Measurements from ENCODE around the gene EBF3. TPM values are rescaled to one million over a fixed set of nuclear protein-coding genes. Genes with fewer than 3 reads are reported as not detected.

The EBF3 gene
- total RNA-seq, 4 donors from 2014 or later, result 1.5 to 4.1 (median 1.9) TPM; not detected in 1

DNA sequence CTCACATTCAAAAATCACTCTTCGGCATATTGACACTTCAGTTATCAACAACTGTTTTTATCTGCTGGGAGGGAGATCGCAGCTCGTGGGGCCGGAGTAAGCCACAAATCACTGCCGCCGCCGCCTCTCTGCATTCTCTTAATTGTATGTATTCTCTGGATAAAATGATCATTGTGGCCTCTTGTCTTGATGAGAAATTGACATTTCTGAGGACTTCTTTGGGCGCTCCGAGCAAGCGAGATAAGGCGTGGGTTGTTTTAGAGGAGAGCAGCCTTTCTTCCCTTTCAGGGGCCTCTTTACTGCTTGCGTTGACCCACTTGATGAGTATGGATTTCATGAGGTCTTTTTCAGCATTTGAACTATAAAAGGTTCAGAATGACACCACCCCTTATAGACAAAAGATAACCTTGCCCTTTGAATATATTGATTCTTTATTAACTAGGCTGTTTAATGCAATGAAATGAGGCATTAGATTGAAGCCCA lies 130.6 kb downstream of the EBF3 start:
- H3K27me3 ChIP-seq, result no peaks in the 10 kb centered on the region
- TF ChIP-seq, protein P1, sequence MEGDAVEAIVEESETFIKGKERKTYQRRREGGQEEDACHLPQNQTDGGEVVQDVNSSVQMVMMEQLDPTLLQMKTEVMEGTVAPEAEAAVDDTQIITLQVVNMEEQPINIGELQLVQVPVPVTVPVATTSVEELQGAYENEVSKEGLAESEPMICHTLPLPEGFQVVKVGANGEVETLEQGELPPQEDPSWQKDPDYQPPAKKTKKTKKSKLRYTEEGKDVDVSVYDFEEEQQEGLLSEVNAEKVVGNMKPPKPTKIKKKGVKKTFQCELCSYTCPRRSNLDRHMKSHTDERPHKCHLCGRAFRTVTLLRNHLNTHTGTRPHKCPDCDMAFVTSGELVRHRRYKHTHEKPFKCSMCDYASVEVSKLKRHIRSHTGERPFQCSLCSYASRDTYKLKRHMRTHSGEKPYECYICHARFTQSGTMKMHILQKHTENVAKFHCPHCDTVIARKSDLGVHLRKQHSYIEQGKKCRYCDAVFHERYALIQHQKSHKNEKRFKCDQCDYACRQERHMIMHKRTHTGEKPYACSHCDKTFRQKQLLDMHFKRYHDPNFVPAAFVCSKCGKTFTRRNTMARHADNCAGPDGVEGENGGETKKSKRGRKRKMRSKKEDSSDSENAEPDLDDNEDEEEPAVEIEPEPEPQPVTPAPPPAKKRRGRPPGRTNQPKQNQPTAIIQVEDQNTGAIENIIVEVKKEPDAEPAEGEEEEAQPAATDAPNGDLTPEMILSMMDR (IDR thresholded peaks at IDR 0.05), result no peak
- no peak for TF ChIP-seq POLR2A (IDR thresholded peaks at IDR 0.05)
- no peak overlapping the region for H3K4me3 ChIP-seq
- H3K9me3 ChIP-seq, result no peaks in the 10 kb centered on the region
- H3K4me1 ChIP-seq, result no peaks in the 10 kb centered on the region
- no peak overlapping the region for H3K27ac ChIP-seq
- DNase-seq, result no peak
- H3K36me3 ChIP-seq, result no peaks in the 10 kb centered on the region

DNA sequence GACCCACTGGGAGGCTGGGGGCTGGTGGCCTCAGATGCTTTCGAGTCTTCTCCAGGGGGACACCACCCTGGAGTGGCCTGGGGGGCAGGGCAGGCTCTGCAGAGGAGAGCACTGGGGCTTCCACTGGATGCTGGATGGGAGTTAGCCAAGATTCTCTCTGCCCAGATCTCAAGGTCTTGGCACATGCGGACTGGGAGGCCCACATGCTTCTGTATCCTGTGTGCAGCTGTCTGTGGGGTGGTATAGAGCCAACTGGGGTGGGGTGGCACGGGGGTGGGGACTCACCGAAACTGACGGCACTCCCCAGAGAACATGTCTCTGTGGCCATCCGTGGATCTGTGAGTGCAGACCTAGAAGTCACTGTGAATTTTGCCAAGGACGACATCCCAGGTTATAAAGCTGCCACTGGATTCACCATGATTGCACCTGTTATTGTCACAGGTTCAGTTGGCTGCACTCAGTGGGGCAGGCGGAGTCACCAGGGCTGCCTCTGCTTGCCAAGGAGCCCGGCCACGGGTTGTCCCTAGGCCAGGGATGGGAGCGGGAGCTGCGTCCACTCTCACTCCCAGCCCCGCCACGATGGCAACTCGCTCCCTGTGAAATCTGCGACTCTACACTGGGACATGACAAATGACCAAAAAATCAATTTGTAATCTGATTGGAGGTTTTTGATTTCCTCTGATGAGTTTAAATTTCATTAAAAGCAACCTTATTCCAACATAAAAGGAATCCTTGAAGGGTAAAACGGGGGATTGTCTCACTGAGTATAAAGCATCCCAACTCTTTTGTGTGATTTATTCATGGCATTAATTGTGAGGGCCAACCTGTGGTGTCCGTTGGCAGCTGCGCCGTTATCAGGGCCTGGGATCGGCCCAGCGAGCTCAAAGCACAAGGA lies 131.3 kb downstream of the EBF3 start:
- H3K27me3 ChIP-seq, result no peaks in the 10 kb centered on the region
- no peak overlapping the region for H3K4me3 ChIP-seq
- no peak overlapping the region for H3K27ac ChIP-seq
- H3K36me3 ChIP-seq, result no peaks in the 10 kb centered on the region
- no peaks in the 10 kb centered on the region for H3K9me3 ChIP-seq
- H3K4me1 ChIP-seq, result no peaks in the 10 kb centered on the region
- no peak for TF ChIP-seq POLR2A (IDR thresholded peaks at IDR 0.05)
- TF ChIP-seq, protein P1 (IDR thresholded peaks at IDR 0.05), result no peak
- DNase-seq, result no peak

DNA sequence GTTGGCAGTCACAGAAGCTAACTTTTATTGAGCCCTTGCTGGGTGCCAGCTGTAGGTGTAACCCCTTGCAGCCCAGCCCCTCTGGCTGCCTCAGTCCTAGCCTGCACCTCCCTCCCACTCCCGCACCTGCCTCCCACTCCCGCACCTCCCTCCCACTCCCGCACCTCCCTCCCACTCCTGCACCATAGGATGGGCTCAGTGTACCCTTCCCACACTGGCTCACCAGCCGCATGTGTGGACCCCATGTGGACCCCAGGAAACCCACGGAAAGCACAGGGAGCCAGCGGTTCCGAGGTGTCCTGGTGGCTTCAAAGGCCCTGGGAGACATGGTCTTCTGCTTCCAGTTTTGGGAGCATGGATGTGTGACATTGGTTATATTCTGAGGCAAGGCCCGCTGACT lies 132.9 kb downstream of the EBF3 start:
- H3K4me3 ChIP-seq, result no peak overlapping the region
- H3K9me3 ChIP-seq, result no peaks in the 10 kb centered on the region
- H3K4me1 ChIP-seq, result no peaks in the 10 kb centered on the region
- TF ChIP-seq POLR2A (IDR thresholded peaks at IDR 0.05), result no peak
- TF ChIP-seq, protein P1 (IDR thresholded peaks at IDR 0.05), result no peak
- no peaks in the 10 kb centered on the region for H3K27me3 ChIP-seq
- H3K27ac ChIP-seq, result no peak overlapping the region
- DNase-seq, result no peak
- H3K36me3 ChIP-seq, result no peaks in the 10 kb centered on the region

DNA sequence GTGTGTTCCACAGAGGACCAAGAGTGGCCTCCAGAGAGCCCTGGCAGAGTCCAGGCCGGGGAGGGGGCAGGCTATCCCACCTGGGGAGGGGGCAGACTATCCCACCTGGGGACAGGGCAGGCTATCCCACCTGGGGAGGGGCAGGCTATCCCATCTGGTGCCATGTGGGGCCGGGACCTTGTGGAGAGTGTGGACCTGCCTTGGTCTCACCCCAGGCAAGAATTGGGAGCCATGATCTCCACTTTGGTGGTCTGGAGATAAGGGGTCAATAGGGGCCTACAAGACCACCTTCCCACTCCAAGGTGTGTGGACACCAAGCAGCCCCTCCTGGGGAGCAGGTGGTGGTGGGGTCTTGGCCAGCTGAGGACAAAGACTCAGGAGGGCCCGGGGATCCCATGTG lies 138.2 kb downstream of the EBF3 start:
- Histone ChIP-seq H3K27me3 (no peaks in the 10 kb centered on the region), H3K4me3 (no peak overlapping the region), H3K9me3 (no peaks in the 10 kb centered on the region), H3K27ac (no peak overlapping the region), H3K36me3 (no peaks in the 10 kb centered on the region), H3K4me1 (no peaks in the 10 kb centered on the region)
- DNase-seq, result no peak
- no peak for TF ChIP-seq POLR2A (IDR thresholded peaks at IDR 0.05)
- TF ChIP-seq, protein P1 (IDR thresholded peaks at IDR 0.05), result no peak

DNA sequence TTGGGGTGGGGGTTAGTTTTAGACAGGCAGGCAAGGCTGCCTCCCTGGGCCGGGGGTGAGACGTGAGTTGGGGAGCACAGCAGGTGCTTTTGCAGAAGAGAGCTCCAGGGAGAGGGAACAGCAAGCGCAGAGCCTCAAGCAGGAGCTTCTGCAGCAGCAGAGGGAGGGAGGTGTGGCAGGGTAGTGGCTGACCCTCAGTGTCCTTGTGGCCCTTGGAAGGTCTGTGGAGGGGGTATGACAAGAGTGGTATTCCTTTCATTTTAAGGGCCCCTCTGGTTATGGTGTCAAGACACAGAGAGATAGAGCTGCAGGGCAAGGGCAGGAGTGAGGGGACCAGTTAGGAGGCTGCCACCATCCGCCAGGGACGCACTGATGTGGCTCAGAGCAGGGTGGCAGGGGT lies 138.9 kb downstream of the EBF3 start:
- Histone ChIP-seq H3K36me3 (no peaks in the 10 kb centered on the region), H3K4me3 (no peak overlapping the region), H3K27me3 (no peaks in the 10 kb centered on the region), H3K27ac (no peak overlapping the region), H3K4me1 (no peaks in the 10 kb centered on the region), H3K9me3 (no peaks in the 10 kb centered on the region)
- DNase-seq, result no peak
- TF ChIP-seq POLR2A (IDR thresholded peaks at IDR 0.05), result no peak
- TF ChIP-seq, protein P1 (IDR thresholded peaks at IDR 0.05), result no peak

Measured in Peyer's patch (tissue), 4 donors.